BJ (cell line): ENCODE data around the gene MYOM1. TPM values are rescaled to one million over a fixed set of nuclear protein-coding genes. Genes with fewer than 3 reads are reported as not detected.

Source experiments
- CTCF ChIA-PET: fragments of 350-600 bp; formaldehyde crosslinking; extraction: SDS; loops from one replicate; lab custom pipeline; 2021; ENCODE audit warnings: antibody characterized with exemption, inconsistent platforms; lab: Yijun Ruan, JAX
- POLR2A ChIA-PET: fragments of 300-600 bp; sonication (Branson Sonifier 250); formaldehyde crosslinking; extraction: SDS; loops from one replicate; lab custom pipeline; 2021; ENCODE audit warnings: antibody characterized with exemption; lab: Charles Lee
- DNase-seq: peaks from one replicate; pipeline ENCODE4 v3.0.0-alpha.2; 2011; ENCODE audit warnings: low read depth
- H3K27me3 ChIP-seq: 2 replicates; pipeline ENCODE4 v1.6.0; 2011; ENCODE audit warnings: low read length; ENCODE audit not compliant: control insufficient read depth, insufficient read depth
- H3K36me3 ChIP-seq: 2 replicates; pipeline ENCODE4 v1.5.1; 2011; ENCODE audit warnings: low read length; ENCODE audit not compliant: control insufficient read depth, insufficient read depth
- H3K4me3 ChIP-seq: 2 replicates; pipeline ENCODE4 v1.5.1; 2011; ENCODE audit warnings: low read depth, mild to moderate bottlenecking, control low read depth, low read length
- CTCF ChIP-seq: IDR thresholded peaks from 2 replicates; pipeline ENCODE4 v1.5.1; 2011; ENCODE audit warnings: low read depth, mild to moderate bottlenecking, control low read depth, inconsistent platforms, low read length, moderate library complexity; ENCODE audit not compliant: insufficient read depth
- polyA plus RNA-seq: library from polyadenylated mRNA; depleted of rRNA; stranded (reverse); fragments of >200 nt; gene quantifications from 2 replicates; pipeline ENCODE4 v1.2.3, GENCODE V29; 2011

The MYOM1 gene
- polyA plus RNA-seq, 1 experiment: 0.48 TPM

GRCh38 chr18:3213300-3214059 lies 6.3 kb downstream of the MYOM1 start:
- DNase-seq: no peak
- POLR2A ChIA-PET: interaction anchor here (0.6 kb wide), 1 partner anchor 140 kb away, joined by 3 read pairs; no protein-coding TSS in a partner anchor
- H3K27me3 ChIP-seq: no peaks in the 10 kb centered on the region
- no peak overlapping the region for H3K4me3 ChIP-seq
- TF ChIP-seq CTCF: no peak
- CTCF ChIA-PET: no interaction called here
- no peaks in the 10 kb centered on the region for H3K36me3 ChIP-seq

- Histone ChIP-seq H3K4me3 (no peak overlapping the region), H3K27me3 (no peaks in the 10 kb centered on the region), H3K36me3 (no peaks in the 10 kb centered on the region)
- CTCF ChIA-PET: no interaction called here
- no peak for DNase-seq
- TF ChIP-seq CTCF: no peak
- POLR2A ChIA-PET: interaction anchor here (0.6 kb wide), 1 partner anchor 140 kb away, joined by 3 read pairs; no protein-coding TSS in a partner anchor
These were observed 7.1 kb downstream of the MYOM1 start for GRCh38 chr18:3212657-3213056.

- no peak for DNase-seq
- ChIA-PET CTCF (interaction anchor here (0.7 to 1.1 kb wide), 3 partner anchors 16 to 54 kb away, joined by 3 read pairs; no protein-coding TSS in a partner anchor), POLR2A (no interaction called here)
- Histone ChIP-seq H3K4me3 (no peak overlapping the region), H3K36me3 (no peaks in the 10 kb centered on the region), H3K27me3 (no peaks in the 10 kb centered on the region)
- TF ChIP-seq CTCF: no peak
These were observed 8.4 kb downstream of the MYOM1 start for GRCh38 chr18:3211236-3211992.

GRCh38 chr18:3209859-3210569 lies 9.8 kb downstream of the MYOM1 start:
- Histone ChIP-seq H3K27me3 (no peaks in the 10 kb centered on the region), H3K36me3 (no peaks in the 10 kb centered on the region), H3K4me3 (no peak overlapping the region)
- DNase-seq: no peak
- CTCF ChIA-PET: no interaction called here
- no peak for TF ChIP-seq CTCF
- POLR2A ChIA-PET: no interaction called here
